HL-60 (cell line): ENCODE data around the gene SYCN.

Experiments used
- DNase-seq, 2 experiments: peaks; one replicate each; pipeline ENCODE4 v3.0.0-alpha.2; 2010 to 2020; ENCODE audit warnings: low read depth in 1 of 2, low spot score in 1 of 2
- H3K27ac ChIP-seq: fragments of 250-450 bp; sonication (Bioruptor Pico); replicated peaks from 2 replicates; pipeline ENCODE4 v1.5.1; 2020; ENCODE audit warnings: mild to moderate bottlenecking, moderate library complexity
- H3K27me3 ChIP-seq: fragments of 250-450 bp; sonication (Bioruptor Pico); 2 replicates; pipeline ENCODE4 v1.5.1; 2021; ENCODE audit warnings: mild to moderate bottlenecking, moderate library complexity; ENCODE audit not compliant: insufficient read depth, poor library complexity, severe bottlenecking
- H3K4me3 ChIP-seq: replicated peaks from 2 replicates; pipeline ENCODE4 v1.5.1; 2011; ENCODE audit warnings: mild to moderate bottlenecking, control low read depth, low read length; ENCODE audit not compliant: insufficient read depth
- GABPA ChIP-seq: IDR thresholded peaks from 2 replicates; pipeline ENCODE4 v1.6.1; 2012; ENCODE audit warnings: low read depth
- POLR2AphosphoS5 ChIP-seq: IDR thresholded peaks from 2 replicates; pipeline ENCODE4 v1.6.1; 2012; ENCODE audit warnings: low read depth
- SPI1 ChIP-seq: IDR thresholded peaks from 2 replicates; pipeline ENCODE4 v1.6.1; 2012; ENCODE audit warnings: low read depth, mild to moderate bottlenecking, borderline replicate concordance
- TF ChIP-seq, protein P1 (sequence below): IDR thresholded peaks from 2 replicates; pipeline ENCODE4 v1.6.1; 2012; ENCODE audit warnings: low read depth; ENCODE audit not compliant: insufficient replicate concordance
- TF ChIP-seq, protein P2 (sequence below): IDR thresholded peaks from one replicate; pipeline ENCODE4 v1.5.1; 2011; ENCODE audit warnings: low read length, control low read depth, inconsistent platforms; ENCODE audit not compliant: insufficient read depth

The SYCN gene

DNA sequence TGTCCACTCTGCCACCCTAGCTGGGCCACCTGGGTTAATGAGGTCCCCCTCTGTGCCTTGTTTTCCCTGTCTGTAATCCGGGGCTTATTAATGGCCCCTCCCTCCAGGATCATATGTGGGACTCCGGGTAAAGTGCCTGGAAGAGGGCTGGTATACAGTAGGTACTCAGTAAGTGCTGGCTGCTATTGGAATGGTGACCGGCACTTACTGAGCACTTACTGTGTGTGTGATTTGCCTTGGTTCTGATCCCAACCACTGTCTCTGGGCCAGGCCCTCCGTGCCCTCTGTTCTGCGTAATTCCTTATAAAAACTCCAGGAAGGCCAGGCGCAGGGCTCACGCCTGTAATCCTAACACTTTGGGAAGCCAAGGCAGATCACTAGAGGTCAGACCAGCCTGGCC, 38.2 kb downstream of the SYCN start:
- Histone ChIP-seq H3K27ac (no peak overlapping the region), H3K27me3 (no peaks in the 10 kb centered on the region), H3K4me3 (no peak overlapping the region)
- DNase-seq = no peak
- TF ChIP-seq SPI1 (no peak), POLR2AphosphoS5 (no peak), GABPA (no peak)
- TF ChIP-seq, protein P1, sequence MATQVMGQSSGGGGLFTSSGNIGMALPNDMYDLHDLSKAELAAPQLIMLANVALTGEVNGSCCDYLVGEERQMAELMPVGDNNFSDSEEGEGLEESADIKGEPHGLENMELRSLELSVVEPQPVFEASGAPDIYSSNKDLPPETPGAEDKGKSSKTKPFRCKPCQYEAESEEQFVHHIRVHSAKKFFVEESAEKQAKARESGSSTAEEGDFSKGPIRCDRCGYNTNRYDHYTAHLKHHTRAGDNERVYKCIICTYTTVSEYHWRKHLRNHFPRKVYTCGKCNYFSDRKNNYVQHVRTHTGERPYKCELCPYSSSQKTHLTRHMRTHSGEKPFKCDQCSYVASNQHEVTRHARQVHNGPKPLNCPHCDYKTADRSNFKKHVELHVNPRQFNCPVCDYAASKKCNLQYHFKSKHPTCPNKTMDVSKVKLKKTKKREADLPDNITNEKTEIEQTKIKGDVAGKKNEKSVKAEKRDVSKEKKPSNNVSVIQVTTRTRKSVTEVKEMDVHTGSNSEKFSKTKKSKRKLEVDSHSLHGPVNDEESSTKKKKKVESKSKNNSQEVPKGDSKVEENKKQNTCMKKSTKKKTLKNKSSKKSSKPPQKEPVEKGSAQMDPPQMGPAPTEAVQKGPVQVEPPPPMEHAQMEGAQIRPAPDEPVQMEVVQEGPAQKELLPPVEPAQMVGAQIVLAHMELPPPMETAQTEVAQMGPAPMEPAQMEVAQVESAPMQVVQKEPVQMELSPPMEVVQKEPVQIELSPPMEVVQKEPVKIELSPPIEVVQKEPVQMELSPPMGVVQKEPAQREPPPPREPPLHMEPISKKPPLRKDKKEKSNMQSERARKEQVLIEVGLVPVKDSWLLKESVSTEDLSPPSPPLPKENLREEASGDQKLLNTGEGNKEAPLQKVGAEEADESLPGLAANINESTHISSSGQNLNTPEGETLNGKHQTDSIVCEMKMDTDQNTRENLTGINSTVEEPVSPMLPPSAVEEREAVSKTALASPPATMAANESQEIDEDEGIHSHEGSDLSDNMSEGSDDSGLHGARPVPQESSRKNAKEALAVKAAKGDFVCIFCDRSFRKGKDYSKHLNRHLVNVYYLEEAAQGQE = no peak
- TF ChIP-seq, protein P2, sequence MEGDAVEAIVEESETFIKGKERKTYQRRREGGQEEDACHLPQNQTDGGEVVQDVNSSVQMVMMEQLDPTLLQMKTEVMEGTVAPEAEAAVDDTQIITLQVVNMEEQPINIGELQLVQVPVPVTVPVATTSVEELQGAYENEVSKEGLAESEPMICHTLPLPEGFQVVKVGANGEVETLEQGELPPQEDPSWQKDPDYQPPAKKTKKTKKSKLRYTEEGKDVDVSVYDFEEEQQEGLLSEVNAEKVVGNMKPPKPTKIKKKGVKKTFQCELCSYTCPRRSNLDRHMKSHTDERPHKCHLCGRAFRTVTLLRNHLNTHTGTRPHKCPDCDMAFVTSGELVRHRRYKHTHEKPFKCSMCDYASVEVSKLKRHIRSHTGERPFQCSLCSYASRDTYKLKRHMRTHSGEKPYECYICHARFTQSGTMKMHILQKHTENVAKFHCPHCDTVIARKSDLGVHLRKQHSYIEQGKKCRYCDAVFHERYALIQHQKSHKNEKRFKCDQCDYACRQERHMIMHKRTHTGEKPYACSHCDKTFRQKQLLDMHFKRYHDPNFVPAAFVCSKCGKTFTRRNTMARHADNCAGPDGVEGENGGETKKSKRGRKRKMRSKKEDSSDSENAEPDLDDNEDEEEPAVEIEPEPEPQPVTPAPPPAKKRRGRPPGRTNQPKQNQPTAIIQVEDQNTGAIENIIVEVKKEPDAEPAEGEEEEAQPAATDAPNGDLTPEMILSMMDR = no peak

DNA sequence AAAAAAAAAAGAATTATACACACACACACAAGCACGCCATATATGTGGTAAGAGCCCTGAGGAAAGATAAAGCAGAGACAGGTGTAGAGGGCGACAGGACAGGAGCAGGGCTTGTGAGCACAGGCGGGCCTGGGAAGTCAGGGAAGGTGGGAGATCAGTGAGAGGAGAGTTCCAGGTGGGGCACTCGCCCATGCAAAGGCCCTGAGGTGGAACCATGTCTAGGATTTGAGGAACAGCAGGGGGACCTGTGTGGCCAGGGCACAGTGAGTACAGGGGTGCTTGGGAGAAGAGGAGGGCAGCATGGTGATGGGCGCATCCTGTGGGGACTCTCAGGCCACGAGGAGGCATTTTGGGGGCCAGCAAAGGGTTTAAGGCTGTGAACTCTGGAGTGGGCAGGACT, 39.8 kb downstream of the SYCN start:
- no peak for DNase-seq
- TF ChIP-seq POLR2AphosphoS5 (no peak), GABPA (no peak), SPI1 (no peak)
- TF ChIP-seq, protein P2 = no peak
- TF ChIP-seq, protein P1 = no peak
- no peak overlapping the region for H3K27ac ChIP-seq
- H3K4me3 ChIP-seq = no peak overlapping the region
- H3K27me3 ChIP-seq = no peaks in the 10 kb centered on the region

DNA sequence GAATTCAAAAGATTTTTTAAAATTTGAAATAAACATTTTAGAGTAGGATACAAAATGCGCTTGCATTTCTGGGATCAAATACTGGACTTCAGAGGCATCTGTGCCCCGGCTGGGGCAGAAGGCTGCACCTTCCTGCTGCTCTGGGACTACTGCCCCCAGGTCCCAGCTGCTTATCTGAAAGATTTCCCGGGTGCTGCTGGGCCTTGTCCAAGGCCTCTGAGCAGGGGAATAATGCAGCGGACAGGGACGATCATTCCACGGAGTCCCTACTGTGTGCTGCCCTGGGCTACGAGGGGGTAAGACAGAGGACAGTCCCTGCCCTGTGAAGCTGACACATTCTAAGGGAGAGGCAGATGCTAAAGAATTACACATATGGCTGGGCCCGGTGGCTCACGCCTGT, 40.4 kb downstream of the SYCN start:
- Histone ChIP-seq H3K4me3 (no peak overlapping the region), H3K27ac (no peak overlapping the region), H3K27me3 (no peaks in the 10 kb centered on the region)
- TF ChIP-seq SPI1 = no peak
- TF ChIP-seq, protein P2 = no peak
- TF ChIP-seq POLR2AphosphoS5 = no peak
- DNase-seq = no peak

DNA sequence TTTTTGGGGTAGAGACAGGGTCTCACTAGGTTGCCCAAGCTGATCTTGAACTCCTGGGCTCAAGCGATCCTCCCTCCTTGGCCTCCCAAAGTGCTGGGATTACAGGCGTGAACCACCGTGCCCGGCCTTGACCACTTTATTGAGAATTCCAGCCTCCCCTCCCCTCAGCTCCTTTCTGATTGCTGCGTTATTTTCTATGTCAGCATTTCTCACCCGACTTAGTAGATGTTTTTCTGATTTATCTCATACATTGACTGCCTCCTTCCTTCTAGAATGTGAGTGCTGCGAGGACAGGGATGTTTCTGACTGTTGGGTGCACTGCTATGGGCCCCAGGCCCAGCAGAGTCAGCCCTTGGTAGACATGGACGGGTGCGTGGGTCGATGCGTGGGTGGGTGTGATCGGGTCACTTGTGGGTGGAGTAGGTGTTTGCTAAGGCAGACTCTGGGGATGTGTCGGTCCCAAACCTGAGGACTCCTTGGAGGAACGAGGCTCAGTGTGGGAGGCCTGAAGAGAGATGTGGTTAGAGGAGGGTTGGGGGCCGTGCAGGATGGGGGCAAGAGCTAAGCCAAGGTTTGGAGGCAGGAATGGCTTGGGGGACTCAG, 41.5 kb downstream of the SYCN start:
- H3K4me3 ChIP-seq = no peak overlapping the region
- H3K27ac ChIP-seq = no peak overlapping the region
- H3K27me3 ChIP-seq = no peaks in the 10 kb centered on the region
- TF ChIP-seq GABPA = no peak
- no peak for TF ChIP-seq POLR2AphosphoS5
- TF ChIP-seq, protein P1 = no peak
- no peak for TF ChIP-seq SPI1
- TF ChIP-seq, protein P2 = no peak
- DNase-seq = no peak
